ENCODE results near the gene FBXW8.

DNA sequence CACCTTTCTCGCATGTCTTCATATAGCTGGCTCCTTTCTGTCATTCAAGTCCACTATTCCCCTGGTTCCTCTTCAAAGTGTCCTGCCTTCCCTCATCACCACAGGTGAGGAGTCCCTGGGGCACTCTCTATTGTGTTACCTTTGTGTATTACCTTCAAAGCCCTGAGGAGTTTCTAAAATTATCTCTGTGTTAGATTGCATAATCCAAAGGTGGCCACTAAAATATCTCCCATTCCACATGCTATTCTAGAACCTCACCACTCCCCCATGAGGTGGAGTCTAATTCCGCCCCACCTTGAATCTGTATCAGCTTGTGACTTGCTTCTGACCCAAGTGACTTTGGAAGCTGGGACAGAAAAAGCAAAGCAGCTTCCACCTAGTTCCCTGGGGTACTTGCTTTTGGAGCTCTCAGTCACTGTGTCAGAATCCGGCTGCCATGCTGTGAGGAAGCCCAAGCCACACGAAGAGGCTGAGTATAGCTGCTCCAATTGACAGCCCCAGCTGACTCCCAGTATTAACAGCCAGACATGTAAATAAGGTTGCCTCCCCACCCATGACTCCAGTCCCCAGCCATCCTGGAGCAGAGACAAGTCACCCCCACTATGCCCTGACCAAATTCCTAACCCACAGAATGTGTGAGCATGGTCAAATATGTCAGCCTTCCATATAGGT is 36.3 kb upstream of the FBXW8 start:
- TF ChIP-seq, protein P1, sequence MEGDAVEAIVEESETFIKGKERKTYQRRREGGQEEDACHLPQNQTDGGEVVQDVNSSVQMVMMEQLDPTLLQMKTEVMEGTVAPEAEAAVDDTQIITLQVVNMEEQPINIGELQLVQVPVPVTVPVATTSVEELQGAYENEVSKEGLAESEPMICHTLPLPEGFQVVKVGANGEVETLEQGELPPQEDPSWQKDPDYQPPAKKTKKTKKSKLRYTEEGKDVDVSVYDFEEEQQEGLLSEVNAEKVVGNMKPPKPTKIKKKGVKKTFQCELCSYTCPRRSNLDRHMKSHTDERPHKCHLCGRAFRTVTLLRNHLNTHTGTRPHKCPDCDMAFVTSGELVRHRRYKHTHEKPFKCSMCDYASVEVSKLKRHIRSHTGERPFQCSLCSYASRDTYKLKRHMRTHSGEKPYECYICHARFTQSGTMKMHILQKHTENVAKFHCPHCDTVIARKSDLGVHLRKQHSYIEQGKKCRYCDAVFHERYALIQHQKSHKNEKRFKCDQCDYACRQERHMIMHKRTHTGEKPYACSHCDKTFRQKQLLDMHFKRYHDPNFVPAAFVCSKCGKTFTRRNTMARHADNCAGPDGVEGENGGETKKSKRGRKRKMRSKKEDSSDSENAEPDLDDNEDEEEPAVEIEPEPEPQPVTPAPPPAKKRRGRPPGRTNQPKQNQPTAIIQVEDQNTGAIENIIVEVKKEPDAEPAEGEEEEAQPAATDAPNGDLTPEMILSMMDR (IDR thresholded peaks at IDR 0.05): no peak
- no peak for TF ChIP-seq POLR2A (IDR thresholded peaks at IDR 0.05)

Measured in transverse colon (tissue), 3 donors.